GM12873 (cell line): Measurements from ENCODE around the gene AANAT.

ENCODE experiments used
- CTCF ChIP-seq: IDR thresholded peaks from 2 replicates; pipeline ENCODE4 v1.5.1; 2012; ENCODE audit warnings: low read depth, mild to moderate bottlenecking, moderate library complexity, low read length, control low read depth; ENCODE audit not compliant: insufficient read depth; ENCODE audit errors: missing control alignments

Gene AANAT

GRCh38 chr17:76435751-76436150 is 31.7 kb upstream of the AANAT start:
- TF ChIP-seq CTCF = no peak

- TF ChIP-seq CTCF = no peak
Observed at GRCh38 chr17:76437467-76438402, 29.7 kb upstream of the AANAT start.

GRCh38 chr17:76438906-76439305 is 28.5 kb upstream of the AANAT start:
- TF ChIP-seq CTCF = no peak

- TF ChIP-seq CTCF = no peak
Observed at GRCh38 chr17:76439314-76439928, 28.0 kb upstream of the AANAT start.

- TF ChIP-seq CTCF = no peak
Observed at GRCh38 chr17:76440751-76441362, 26.5 kb upstream of the AANAT start.

GRCh38 chr17:76441686-76442340 is 25.6 kb upstream of the AANAT start:
- no peak for TF ChIP-seq CTCF
